SK-N-SH (cell line): ENCODE results near the gene ADCY10. TPM values are rescaled to one million over a fixed set of nuclear protein-coding genes. Genes with fewer than 3 reads are reported as not detected.

ENCODE experiments used
- CTCF ChIA-PET: fragments of 300-600, 350-600 bp; formaldehyde crosslinking; extraction: SDS; loops from one replicate; lab custom pipeline; 2021; lab: Yijun Ruan, JAX
- POLR2A ChIA-PET: fragments of 350-600 bp; sonication (Branson Sonifier 250); formaldehyde crosslinking; extraction: SDS; loops from one replicate; lab custom pipeline; 2020; ENCODE audit warnings: antibody characterized with exemption, inconsistent platforms; lab: Yijun Ruan, JAX
- DNase-seq: peaks from one replicate; pipeline ENCODE4 v3.0.0; 2012
- H2AFZ ChIP-seq: fragments of 200-600 bp; sonication (generic); 2 replicates; pipeline ENCODE4 v1.8.1; 2016; ENCODE audit warnings: antibody characterized with exemption, mild to moderate bottlenecking, low read depth
- H3F3A ChIP-seq: fragments of 200-600 bp; sonication (generic); replicated peaks from 2 replicates; pipeline ENCODE3; 2016; ENCODE audit warnings: antibody characterized with exemption, mild to moderate bottlenecking; ENCODE audit not compliant: insufficient read depth
- H3K27ac ChIP-seq, 2 experiments: fragments of 200-500 bp in 1 of 2; fragments of 200-600 bp in 1 of 2; sonication (Bioruptor generic) in 1 of 2; sonication (generic), shearing (Covaris generic) in 1 of 2; 2 replicates each; pipeline versions ENCODE4 v1.5.1 to v1.6.1; 2014 to 2016; ENCODE audit warnings: low read depth in 2 of 2, inconsistent platforms in 1 of 2, low read length in 1 of 2, mild to moderate bottlenecking in 1 of 2, mixed read lengths in 1 of 2
- H3K27me3 ChIP-seq: fragments of 200-600 bp; sonication (generic), shearing (Covaris generic); 2 replicates; pipeline ENCODE4 v1.6.1; 2016; ENCODE audit warnings: mixed run types; ENCODE audit not compliant: insufficient read depth
- H3K36me3 ChIP-seq, 2 experiments: fragments of 200-500 bp in 1 of 2; fragments of 200-600 bp in 1 of 2; sonication (Bioruptor generic) in 1 of 2; sonication (generic) in 1 of 2; replicated peaks in 1 of 2; 2 replicates each; pipeline versions ENCODE3 to v1.5.1; 2014 to 2016; ENCODE audit warnings: low read length in 1 of 2, mild to moderate bottlenecking in 1 of 2; ENCODE audit not compliant: insufficient read depth in 2 of 2, control insufficient read depth in 1 of 2
- H3K4me1 ChIP-seq, 2 experiments: fragments of 200-500 bp in 1 of 2; fragments of 200-600 bp in 1 of 2; sonication (Bioruptor generic) in 1 of 2; sonication (generic), shearing (Covaris generic) in 1 of 2; 2 replicates each; pipeline versions ENCODE4 v1.5.1 to v1.6.1; 2014 to 2016; ENCODE audit warnings: low read depth in 1 of 2, low read length in 1 of 2, mixed run types in 1 of 2; ENCODE audit not compliant: insufficient read depth in 2 of 2, control insufficient read depth in 1 of 2
- H3K4me2 ChIP-seq: fragments of 200-600 bp; sonication (generic), shearing (Covaris generic); 2 replicates; pipeline ENCODE4 v1.6.1; 2017; ENCODE audit warnings: mixed run types
- H3K4me3 ChIP-seq, 2 experiments: fragments of 200-500 bp in 1 of 2; fragments of 200-600 bp in 1 of 2; sonication (Bioruptor generic) in 1 of 2; sonication (generic), shearing (Covaris generic) in 1 of 2; 2 replicates each; pipeline versions ENCODE4 v1.5.1 to v1.8.1; 2014 to 2016; ENCODE audit warnings: low read depth in 2 of 2, inconsistent platforms in 1 of 2, low read length in 1 of 2, mild to moderate bottlenecking in 1 of 2, mixed read lengths in 1 of 2, moderate library complexity in 1 of 2
- H3K79me2 ChIP-seq: fragments of 200-600 bp; sonication (generic); 2 replicates; pipeline ENCODE4 v1.8.1; 2017; ENCODE audit warnings: mild to moderate bottlenecking; ENCODE audit not compliant: insufficient read depth
- H3K9ac ChIP-seq: fragments of 200-600 bp; sonication (generic); 2 replicates; pipeline ENCODE4 v1.6.1; 2017; ENCODE audit warnings: mixed run types
- H3K9me2 ChIP-seq: fragments of 200-600 bp; sonication (generic); 2 replicates; pipeline ENCODE4 v1.6.1; 2017; ENCODE audit warnings: mixed run types
- H3K9me3 ChIP-seq: fragments of 200-600 bp; sonication (generic); 2 replicates; pipeline ENCODE4 v1.6.1; 2017; ENCODE audit warnings: mixed run types, mild to moderate bottlenecking, moderate library complexity
- H4K20me1 ChIP-seq: fragments of 200-600 bp; sonication (generic); 2 replicates; pipeline ENCODE4 v1.6.1; 2017; ENCODE audit warnings: mild to moderate bottlenecking, mixed run types; ENCODE audit not compliant: insufficient read depth
- EP300 ChIP-seq, 2 experiments: IDR thresholded peaks; 2 replicates each; pipeline versions ENCODE4 v1.4.0 to v1.6.1; 2012; ENCODE audit warnings: borderline replicate concordance in 1 of 2, low read depth in 1 of 2, low read length in 1 of 2
- EZH2phosphoT487 ChIP-seq: fragments of 200-600 bp; sonication (generic); IDR thresholded peaks from 2 replicates; pipeline ENCODE4 v1.6.1; 2017; ENCODE audit warnings: low read depth, mixed run types, mild to moderate bottlenecking, antibody characterized with exemption, moderate library complexity, borderline replicate concordance
- FOXJ3 ChIP-seq: sonication (generic); formaldehyde crosslinking; IDR thresholded peaks from 2 replicates; pipeline ENCODE4 v1.5.1; 2020; ENCODE audit warnings: mild to moderate bottlenecking, missing genetic modification reagents
- FOXM1 ChIP-seq: IDR thresholded peaks from 2 replicates; pipeline ENCODE4 v1.4.0; 2012; ENCODE audit warnings: low read depth, mild to moderate bottlenecking
- NRF1 ChIP-seq: IDR thresholded peaks from 2 replicates; pipeline ENCODE4 v1.6.1; 2012; ENCODE audit warnings: low read depth, mild to moderate bottlenecking, low read length
- PBX3 ChIP-seq: IDR thresholded peaks from 2 replicates; pipeline ENCODE4; 2012
- RXRA ChIP-seq: IDR thresholded peaks from 2 replicates; pipeline ENCODE4 v1.4.0; 2012; ENCODE audit warnings: low read depth, mild to moderate bottlenecking, borderline replicate concordance
- SMC3 ChIP-seq: IDR thresholded peaks from 2 replicates; pipeline ENCODE4 v1.6.1; 2012; ENCODE audit warnings: low read depth, low read length, improper control_type of control experiment
- TAF1 ChIP-seq: IDR thresholded peaks from 2 replicates; pipeline ENCODE4 v1.6.1; 2012; ENCODE audit warnings: low read depth, mild to moderate bottlenecking, low read length, moderate library complexity, borderline replicate concordance
- TCF12 ChIP-seq: IDR thresholded peaks from 2 replicates; pipeline ENCODE4 v1.4.0; 2012
- USF2 ChIP-seq: fragments of 150-350 bp; IDR thresholded peaks from 2 replicates; pipeline ENCODE4 v1.6.1; 2017; ENCODE audit warnings: antibody characterized with exemption, low read length, low read depth, borderline replicate concordance
- WGBS: methylation state at CpG from one replicate; pipeline ENCODE4 v1.1.6; 2017; ENCODE audit warnings: low lambda C conversion rate; 5-methylcytosine and 5-hydroxymethylcytosine counted together
- polyA plus RNA-seq, 3 experiments: library from polyadenylated mRNA; depleted of rRNA; stranded (reverse); fragments of >200 nt; gene quantifications; 2 replicates each; pipeline ENCODE4 v1.2.3, GENCODE V29; 2012
- TF ChIP-seq, protein P1 (sequence below): fragments of 150-350 bp; IDR thresholded peaks from 2 replicates; pipeline ENCODE4 v1.6.1; 2016; ENCODE audit warnings: mild to moderate bottlenecking, low read depth, low read length
- TF ChIP-seq, protein P2 (sequence below): fragments of 200-600 bp; sonication (generic); IDR thresholded peaks from 2 replicates; pipeline ENCODE4 v1.6.1; 2017; ENCODE audit warnings: antibody characterized with exemption, mild to moderate bottlenecking, moderate library complexity

ADCY10 gene
- polyA plus RNA-seq, 1 of the 3 experiments (the other 2 are of a cell fraction) = 0.10 TPM

- H3K36me3 ChIP-seq = peaks cover 17 to 65% of the 10 kb centered on the region in 2 experiments
- H4K20me1 ChIP-seq = peaks cover 10% of the 10 kb centered on the region
- H3K9me2 ChIP-seq = no peaks in the 10 kb centered on the region
- TF ChIP-seq PBX3 (0 out of 2 replicates have a peak, but pooled peaks have one; percentile 5), NRF1 (no peak)
- H3K27ac ChIP-seq = no peak overlapping the region
- POLR2A ChIA-PET = no interaction called here
- no peak overlapping the region for H3K4me2 ChIP-seq
- H3K9me3 ChIP-seq = no peaks in the 10 kb centered on the region
- H3F3A ChIP-seq = peaks cover 14% of the 10 kb centered on the region
- H3K27me3 ChIP-seq = no peaks in the 10 kb centered on the region
- no peak overlapping the region for H3K9ac ChIP-seq
- no peak overlapping the region for H2AFZ ChIP-seq
- no peak for DNase-seq
- WGBS = 100% methylated on average over 2 of the region's 2 CpGs
- peaks cover 76% of the 10 kb centered on the region for H3K79me2 ChIP-seq
- CTCF ChIA-PET = interaction anchor here (1.3 kb wide), 1 partner anchor 15 kb away, joined by 3 read pairs; no protein-coding TSS in a partner anchor
- H3K4me1 ChIP-seq = no peaks in the 10 kb centered on the region
- H3K4me3 ChIP-seq = no peak overlapping the region
Observed at GRCh38 chr1:167955915-167956314, 42.0 kb upstream of the ADCY10 start.

- Histone ChIP-seq H3K9ac (no peak overlapping the region), H4K20me1 (peaks cover 48% of the 10 kb centered on the region), H3K4me3 (no peak overlapping the region), H3F3A (peaks cover 8% of the 10 kb centered on the region), H3K36me3 (peaks cover 17 to 47% of the 10 kb centered on the region in 2 experiments), H3K27ac (no peak overlapping the region), H3K9me2 (no peaks in the 10 kb centered on the region), H2AFZ (no peak overlapping the region), H3K4me2 (no peak overlapping the region), H3K9me3 (no peaks in the 10 kb centered on the region), H3K79me2 (peaks cover 77% of the 10 kb centered on the region), H3K4me1 (peaks cover 0 to 9% of the 10 kb centered on the region in 2 experiments; a peak in 2 of 4 replicates), H3K27me3 (no peaks in the 10 kb centered on the region)
- 74% methylated on average over 1 of the region's 1 CpG for WGBS
- no peak for DNase-seq
- POLR2A ChIA-PET = no interaction called here
- TF ChIP-seq SMC3 = no peak
- TF ChIP-seq RXRA = no peak
- TF ChIP-seq USF2 = no peak
- TF ChIP-seq EZH2phosphoT487 = no peak
- no peak for TF ChIP-seq EP300 (IDR thresholded peaks at IDR 0.05; ENCODE audit: borderline replicate concordance in 1 of 2, low read depth in 1 of 2, low read length in 1 of 2)
- CTCF ChIA-PET = no interaction called here
Observed at GRCh38 chr1:167950569-167950968, 36.6 kb upstream of the ADCY10 start.

DNA sequence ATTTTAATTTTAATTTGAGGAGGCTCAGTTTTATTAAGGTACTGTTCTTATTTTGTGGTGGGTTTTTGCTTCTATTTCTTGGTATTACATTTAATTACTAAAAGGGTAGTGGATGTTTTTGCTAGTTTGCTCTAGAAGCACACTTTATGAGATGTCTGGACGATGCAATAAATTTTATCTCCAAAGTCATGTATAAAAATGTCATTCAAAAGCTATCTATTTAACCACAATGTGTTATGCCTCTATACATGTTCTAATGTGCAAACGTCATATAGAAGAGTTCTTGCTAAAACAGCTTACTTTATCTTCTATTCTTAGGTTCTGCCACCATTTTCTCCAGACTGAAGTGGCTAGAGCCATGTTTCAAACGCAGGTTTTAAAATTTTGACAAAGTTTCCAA, 35.9 kb upstream of the ADCY10 start:
- Histone ChIP-seq H3K9ac (no peak overlapping the region), H4K20me1 (peaks cover 51% of the 10 kb centered on the region), H2AFZ (no peak overlapping the region), H3F3A (peaks cover 7% of the 10 kb centered on the region), H3K36me3 (peaks cover 12 to 39% of the 10 kb centered on the region in 2 experiments), H3K4me1 (peaks cover 0 to 9% of the 10 kb centered on the region in 2 experiments; a peak in 2 of 4 replicates), H3K79me2 (peaks cover 81% of the 10 kb centered on the region), H3K4me3 (no peak overlapping the region), H3K27ac (no peak overlapping the region), H3K27me3 (no peaks in the 10 kb centered on the region), H3K4me2 (no peak overlapping the region), H3K9me3 (no peaks in the 10 kb centered on the region), H3K9me2 (no peaks in the 10 kb centered on the region)
- 90% methylated on average over 3 of the region's 3 CpGs for WGBS
- no peak for DNase-seq
- CTCF ChIA-PET = interaction anchor here (1.8 kb wide), 1 partner anchor 20 kb away, joined by 4 read pairs; no protein-coding TSS in a partner anchor
- POLR2A ChIA-PET = no interaction called here
- TF ChIP-seq USF2 (no peak), FOXJ3 (CRISPR knock-in tag) (no peak), FOXM1 (no peak), RXRA (no peak), TCF12 (no peak), SMC3 (no peak), TAF1 (no peak)
- TF ChIP-seq, protein P1, sequence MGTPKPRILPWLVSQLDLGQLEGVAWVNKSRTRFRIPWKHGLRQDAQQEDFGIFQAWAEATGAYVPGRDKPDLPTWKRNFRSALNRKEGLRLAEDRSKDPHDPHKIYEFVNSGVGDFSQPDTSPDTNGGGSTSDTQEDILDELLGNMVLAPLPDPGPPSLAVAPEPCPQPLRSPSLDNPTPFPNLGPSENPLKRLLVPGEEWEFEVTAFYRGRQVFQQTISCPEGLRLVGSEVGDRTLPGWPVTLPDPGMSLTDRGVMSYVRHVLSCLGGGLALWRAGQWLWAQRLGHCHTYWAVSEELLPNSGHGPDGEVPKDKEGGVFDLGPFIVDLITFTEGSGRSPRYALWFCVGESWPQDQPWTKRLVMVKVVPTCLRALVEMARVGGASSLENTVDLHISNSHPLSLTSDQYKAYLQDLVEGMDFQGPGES = no peak
- TF ChIP-seq, protein P2, sequence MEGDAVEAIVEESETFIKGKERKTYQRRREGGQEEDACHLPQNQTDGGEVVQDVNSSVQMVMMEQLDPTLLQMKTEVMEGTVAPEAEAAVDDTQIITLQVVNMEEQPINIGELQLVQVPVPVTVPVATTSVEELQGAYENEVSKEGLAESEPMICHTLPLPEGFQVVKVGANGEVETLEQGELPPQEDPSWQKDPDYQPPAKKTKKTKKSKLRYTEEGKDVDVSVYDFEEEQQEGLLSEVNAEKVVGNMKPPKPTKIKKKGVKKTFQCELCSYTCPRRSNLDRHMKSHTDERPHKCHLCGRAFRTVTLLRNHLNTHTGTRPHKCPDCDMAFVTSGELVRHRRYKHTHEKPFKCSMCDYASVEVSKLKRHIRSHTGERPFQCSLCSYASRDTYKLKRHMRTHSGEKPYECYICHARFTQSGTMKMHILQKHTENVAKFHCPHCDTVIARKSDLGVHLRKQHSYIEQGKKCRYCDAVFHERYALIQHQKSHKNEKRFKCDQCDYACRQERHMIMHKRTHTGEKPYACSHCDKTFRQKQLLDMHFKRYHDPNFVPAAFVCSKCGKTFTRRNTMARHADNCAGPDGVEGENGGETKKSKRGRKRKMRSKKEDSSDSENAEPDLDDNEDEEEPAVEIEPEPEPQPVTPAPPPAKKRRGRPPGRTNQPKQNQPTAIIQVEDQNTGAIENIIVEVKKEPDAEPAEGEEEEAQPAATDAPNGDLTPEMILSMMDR = no peak
